Measurements from ENCODE around the gene ZFR. TPM values are rescaled to one million over a fixed set of nuclear protein-coding genes. Genes with fewer than 3 reads are reported as not detected.

The ZFR gene
- total and polyA plus RNA-seq, 7 donors = 25.8 to 99.9 (median 71.8) TPM

GRCh38 chr5:32330126-32330971 lies 114.2 kb downstream of the ZFR start:
- 41 to 69% methylated on average over 11 of the region's 11 CpGs for WGBS, 2 donors
- TF ChIP-seq POLR2AphosphoS5 (IDR thresholded peaks at IDR 0.05) (no peak), EP300 (IDR thresholded peaks at IDR 0.05) (no peak), POLR2A (IDR thresholded peaks at IDR 0.05) (no peak), CTCF (IDR thresholded peaks at IDR 0.05) (no peak)
- Histone ChIP-seq H3K4me3 (no peak overlapping the region), H3K27ac (peak overlapping the region in 1 of 4 donors; percentile 32), H3K36me3 (no peaks in the 10 kb centered on the region), H3K4me1 (peaks cover 0 to 16% (median 10%) of the 10 kb centered on the region in 4 donors), H3K27me3 (no peaks in the 10 kb centered on the region), H3K9me3 (no peaks in the 10 kb centered on the region)
- intact Hi-C loops (cut with DNase I) = no loop called here
- DNase-seq = no peak

- TF ChIP-seq CTCF (IDR thresholded peaks at IDR 0.05) (peak in 3 of 4 experiments; percentile 44 to 65 (median 48)), POLR2AphosphoS5 (IDR thresholded peaks at IDR 0.05) (no peak)
- peak; percentile 79 for DNase-seq
- intact Hi-C loops (cut with DNase I) = loop anchor here (5.0 kb wide), 1 partner anchor 97 kb away; no protein-coding TSS in a partner anchor
- Histone ChIP-seq H3K36me3 (no peaks in the 10 kb centered on the region), H3K27ac (peak overlapping the region in 1 of 4 donors; percentile 32), H3K4me1 (peaks cover 0 to 16% (median 10%) of the 10 kb centered on the region in 4 donors), H3K9me3 (no peaks in the 10 kb centered on the region), H3K4me3 (no peak overlapping the region), H3K27me3 (no peaks in the 10 kb centered on the region)
- 19 to 36% methylated on average over 10 of the region's 10 CpGs for WGBS, 2 donors
Observed at GRCh38 chr5:32329395-32329834, 115.1 kb downstream of the ZFR start.

GRCh38 chr5:32326216-32326772 lies 118.2 kb downstream of the ZFR start:
- H3K4me1 ChIP-seq = peaks cover 0 to 10% (median 5%) of the 10 kb centered on the region in 4 donors
- DNase-seq = no peak
- H3K4me3 ChIP-seq = no peak overlapping the region
- 88 to 90% methylated on average over 3 of the region's 3 CpGs for WGBS, 2 donors
- H3K9me3 ChIP-seq = peaks cover 0 to 10% (median 0%) of the 10 kb centered on the region in 4 donors
- no peak overlapping the region for H3K27ac ChIP-seq
- intact Hi-C loops (cut with DNase I) = loop anchor here (5.0 kb wide), 1 partner anchor 94 kb away; no protein-coding TSS in a partner anchor
- no peaks in the 10 kb centered on the region for H3K36me3 ChIP-seq
- no peaks in the 10 kb centered on the region for H3K27me3 ChIP-seq
- TF ChIP-seq POLR2A (IDR thresholded peaks at IDR 0.05) = no peak
- TF ChIP-seq EP300 (IDR thresholded peaks at IDR 0.05) = no peak
- TF ChIP-seq CTCF (IDR thresholded peaks at IDR 0.05) = no peak
- TF ChIP-seq POLR2AphosphoS5 (IDR thresholded peaks at IDR 0.05) = no peak

GRCh38 chr5:32325616-32326015 lies 118.9 kb downstream of the ZFR start:
- 87 to 91% methylated on average over 4 of the region's 4 CpGs for WGBS, 2 donors
- intact Hi-C loops (cut with DNase I) = loop anchor here (5.0 kb wide), 1 partner anchor 93 kb away; no protein-coding TSS in a partner anchor
- Histone ChIP-seq H3K27ac (no peak overlapping the region), H3K4me3 (no peak overlapping the region), H3K27me3 (no peaks in the 10 kb centered on the region), H3K36me3 (no peaks in the 10 kb centered on the region), H3K9me3 (peaks cover 0 to 10% (median 0%) of the 10 kb centered on the region in 4 donors), H3K4me1 (peaks cover 0 to 3% (median 0%) of the 10 kb centered on the region in 4 donors)
- TF ChIP-seq EP300 (IDR thresholded peaks at IDR 0.05) (no peak), POLR2AphosphoS5 (IDR thresholded peaks at IDR 0.05) (no peak), POLR2A (IDR thresholded peaks at IDR 0.05) (no peak), CTCF (IDR thresholded peaks at IDR 0.05) (no peak)
- DNase-seq = no peak
